IPS DF 6.9 (cell line): ENCODE measurements around the gene ELF4.

Source experiments
- DNase-seq: peaks from one replicate; pipeline ENCODE4 v3.0.0-alpha.2; 2013; ENCODE audit warnings: low read depth, low spot score
- H3K27ac ChIP-seq: one replicate; pipeline ENCODE4 v1.5.1; 2013; ENCODE audit warnings: low read length, control low read depth
- H3K27me3 ChIP-seq: 2 replicates; pipeline ENCODE4 v1.6.1; 2013; ENCODE audit warnings: mild to moderate bottlenecking, low read length; ENCODE audit not compliant: control insufficient read depth, insufficient read depth
- H3K36me3 ChIP-seq: 2 replicates; pipeline ENCODE4 v1.6.1; 2013; ENCODE audit warnings: low read length; ENCODE audit not compliant: control insufficient read depth, insufficient read depth
- H3K4me1 ChIP-seq: 2 replicates; pipeline ENCODE4 v1.6.1; 2013; ENCODE audit warnings: low read length; ENCODE audit not compliant: control insufficient read depth, insufficient read depth
- H3K4me3 ChIP-seq: 2 replicates; pipeline ENCODE4 v1.5.1; 2013; ENCODE audit warnings: mild to moderate bottlenecking, low read length
- H3K9me3 ChIP-seq: 2 replicates; pipeline ENCODE4 v1.6.1; 2013; ENCODE audit warnings: low read length, inconsistent platforms; ENCODE audit not compliant: control insufficient read depth, insufficient read depth
- WGBS: extraction: QIAGEN DNeasy Blood & Tissue Kit; methylation state at CpG from one replicate; pipeline ENCODE4 v1.1.7; 2013; ENCODE audit warnings: mixed read lengths, missing lambda C conversion rate; ENCODE audit not compliant: insufficient read length, insufficient coverage; 5-methylcytosine and 5-hydroxymethylcytosine counted together

The ELF4 gene

DNA sequence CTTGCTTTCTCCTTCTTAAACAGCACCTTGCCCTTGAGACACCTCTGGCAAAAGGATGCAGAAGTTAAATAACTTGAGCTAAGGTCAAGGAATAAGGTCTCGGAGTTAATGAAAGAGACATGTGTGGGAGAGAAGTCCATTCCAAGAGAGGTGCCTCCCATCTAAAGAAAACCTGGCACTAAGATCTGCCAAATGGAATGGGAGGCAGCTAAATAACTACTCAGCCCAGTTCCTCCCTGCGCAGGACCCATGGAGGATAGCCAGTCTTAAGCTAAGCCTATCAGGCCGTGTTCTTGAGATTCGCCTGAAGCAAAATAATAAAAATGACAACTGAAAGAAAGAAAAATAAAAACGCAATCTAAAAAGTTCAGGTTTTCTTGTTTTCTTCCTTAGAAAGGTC, 20.7 kb upstream of the ELF4 start:
- no CpG with 5 or more reads among the region's 5 CpGs for whole genome bisulfite sequencing
- Histone ChIP-seq H3K27ac (no peak overlapping the region), H3K9me3 (no peaks in the 10 kb centered on the region), H3K4me1 (no peaks in the 10 kb centered on the region), H3K36me3 (peaks cover 3% of the 10 kb centered on the region; the same call in 1 of the 2 replicates), H3K4me3 (no peak overlapping the region), H3K27me3 (no peaks in the 10 kb centered on the region)
- no peak for DNase-seq

DNA sequence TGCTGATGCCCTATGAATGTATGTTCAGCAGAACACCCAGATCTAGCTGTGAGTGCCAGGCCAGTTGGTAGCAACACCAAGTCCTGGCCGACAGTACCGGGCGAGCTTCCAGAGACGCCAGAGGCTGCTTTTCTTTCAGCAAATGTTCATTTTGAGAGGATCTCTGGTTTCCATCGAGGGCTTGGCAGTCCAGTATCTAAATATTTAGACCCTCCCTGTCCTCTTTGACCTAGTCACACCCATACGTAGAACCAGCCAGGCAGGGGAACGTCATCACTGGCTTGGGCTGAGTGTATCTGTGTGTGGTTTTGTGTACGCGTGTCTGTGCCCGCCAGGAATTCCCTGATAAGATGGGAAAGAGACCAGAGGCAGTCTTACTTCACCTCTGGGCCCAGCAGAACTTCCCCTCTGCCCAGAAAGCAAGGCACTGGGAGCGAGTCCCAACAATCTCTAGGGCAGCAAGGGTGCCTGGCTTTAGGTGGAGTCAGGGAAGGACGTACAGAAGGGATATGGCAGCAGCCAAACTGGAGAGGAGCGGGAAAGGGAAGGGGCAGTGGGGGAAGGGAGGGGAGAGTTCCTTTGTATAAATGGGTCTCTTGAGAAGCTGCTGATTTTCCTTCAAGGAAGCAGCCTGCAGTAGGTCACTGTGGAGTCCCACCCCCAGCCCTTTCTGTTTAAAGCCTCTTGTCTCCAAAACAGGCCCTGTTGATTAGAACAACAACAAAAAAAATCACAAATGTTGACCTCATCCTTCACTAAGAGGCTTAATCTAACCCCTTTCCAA, 15.0 kb upstream of the ELF4 start:
- no peak for DNase-seq
- no CpG with 5 or more reads among the region's 13 CpGs for WGBS
- H3K36me3 ChIP-seq: peaks cover 3% of the 10 kb centered on the region; the same call in 1 of the 2 replicates
- H3K27ac ChIP-seq: no peak overlapping the region
- H3K9me3 ChIP-seq: no peaks in the 10 kb centered on the region
- H3K27me3 ChIP-seq: no peaks in the 10 kb centered on the region
- H3K4me1 ChIP-seq: no peaks in the 10 kb centered on the region
- no peak overlapping the region for H3K4me3 ChIP-seq

DNA sequence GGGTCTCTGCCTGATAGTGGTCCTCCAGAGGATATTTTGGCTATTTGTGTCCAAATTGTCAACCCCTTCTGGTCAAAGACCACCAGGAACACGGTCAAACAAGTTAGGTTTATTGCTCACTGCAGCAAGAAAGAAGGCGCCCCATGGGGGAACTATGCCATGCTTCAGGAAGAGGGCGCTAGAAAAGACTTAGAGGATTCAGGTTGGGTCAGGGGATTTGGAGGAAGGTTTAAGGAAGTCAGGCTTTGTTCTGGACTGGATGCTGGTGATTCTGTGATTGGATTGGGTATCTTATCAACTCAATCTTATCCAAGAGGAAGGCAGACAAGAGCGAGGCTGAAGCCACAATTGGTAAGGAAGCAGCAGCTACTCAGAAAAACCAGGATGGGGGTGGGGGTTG, 14.3 kb upstream of the ELF4 start:
- WGBS: no CpG with 5 or more reads among the region's 4 CpGs
- no peaks in the 10 kb centered on the region for H3K4me1 ChIP-seq
- H3K36me3 ChIP-seq: peaks cover 1% of the 10 kb centered on the region; the same call in 1 of the 2 replicates
- no peaks in the 10 kb centered on the region for H3K27me3 ChIP-seq
- no peak overlapping the region for H3K4me3 ChIP-seq
- no peak for DNase-seq
- no peak overlapping the region for H3K27ac ChIP-seq
- no peaks in the 10 kb centered on the region for H3K9me3 ChIP-seq

GRCh38 chrX:130121505-130121800, 11.2 kb upstream of the ELF4 start:
- Histone ChIP-seq H3K4me3 (no peak overlapping the region), H3K9me3 (no peaks in the 10 kb centered on the region), H3K27ac (no peak overlapping the region), H3K4me1 (no peaks in the 10 kb centered on the region), H3K27me3 (no peaks in the 10 kb centered on the region), H3K36me3 (no peaks in the 10 kb centered on the region; the same call in 1 of the 2 replicates)
- no CpG with 5 or more reads among the region's 13 CpGs for WGBS
- DNase-seq: no peak

DNA sequence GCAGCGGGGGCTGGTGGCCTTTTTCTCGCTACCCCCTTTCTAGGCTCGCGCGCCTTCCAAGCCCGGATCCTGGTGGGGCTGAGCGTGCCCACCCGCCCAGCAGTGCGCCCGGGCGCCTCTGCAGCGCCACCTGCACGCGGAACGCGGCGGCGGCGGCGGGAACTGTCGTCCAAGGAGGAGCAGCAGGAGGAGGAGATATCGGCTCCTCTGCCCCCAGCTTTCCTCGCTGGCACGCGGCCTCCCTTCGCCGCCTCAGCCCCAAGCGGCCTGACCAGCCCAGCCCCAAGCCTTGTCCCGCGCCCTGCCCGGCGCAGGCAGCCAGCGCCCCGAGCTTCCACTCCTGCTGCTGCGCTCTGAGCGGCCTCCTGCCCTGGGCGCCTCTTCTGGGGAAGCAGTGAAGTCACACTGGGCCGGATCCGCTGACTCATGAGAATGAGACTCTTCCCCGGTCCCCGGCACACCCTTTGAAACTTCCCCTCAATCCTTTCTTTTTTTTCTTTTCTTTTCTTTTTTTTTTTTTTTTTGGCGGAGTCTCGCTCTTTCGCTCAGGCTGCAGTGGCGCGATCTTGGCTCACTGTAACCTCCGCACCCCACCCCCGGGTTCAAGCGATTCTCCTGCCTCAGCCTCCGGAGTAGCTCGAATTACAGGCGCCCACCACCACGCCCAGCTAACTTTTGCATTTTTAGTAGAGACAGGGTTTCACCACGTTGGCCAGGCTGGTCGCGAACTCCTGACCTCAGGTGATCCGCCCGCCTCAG, 10.6 kb upstream of the ELF4 start:
- Histone ChIP-seq H3K9me3 (no peaks in the 10 kb centered on the region), H3K27ac (no peak overlapping the region), H3K27me3 (no peaks in the 10 kb centered on the region), H3K4me3 (peak overlapping the region; percentile 32; the same call in 1 of the 2 replicates), H3K36me3 (no peaks in the 10 kb centered on the region), H3K4me1 (no peaks in the 10 kb centered on the region)
- no peak for DNase-seq
- WGBS: no CpG with 5 or more reads among the region's 58 CpGs

GRCh38 chrX:130120321-130120731, 10.0 kb upstream of the ELF4 start:
- no peaks in the 10 kb centered on the region for H3K4me1 ChIP-seq

DNA sequence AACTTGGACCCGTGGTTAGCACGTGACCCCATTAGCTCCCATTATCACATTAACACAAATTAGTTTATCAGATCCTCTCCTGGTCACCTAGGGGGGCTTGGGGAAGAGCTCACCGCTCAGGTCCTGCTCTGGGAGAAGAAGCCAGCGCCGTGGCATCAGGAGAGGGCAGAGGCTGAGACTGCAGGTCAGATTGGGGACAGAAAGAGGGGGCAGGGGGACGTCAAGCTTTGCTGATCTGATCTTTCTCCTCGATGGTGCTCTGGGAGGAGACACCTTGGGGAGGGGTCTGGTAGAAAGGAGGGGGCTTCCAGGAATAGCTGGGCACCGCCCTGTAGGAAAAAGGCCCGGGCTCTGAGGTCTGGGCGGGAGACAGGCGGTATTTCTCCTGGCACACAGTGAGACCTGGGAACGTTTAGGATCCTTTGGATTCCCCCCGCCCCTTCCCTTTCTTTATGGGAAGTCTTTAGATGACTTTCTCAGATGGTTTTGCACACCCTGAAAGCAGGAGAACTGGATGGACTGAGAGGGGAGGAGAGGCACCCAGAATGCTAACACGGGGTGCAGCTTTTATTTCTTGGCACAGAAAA, 9.1 kb upstream of the ELF4 start:
- Histone ChIP-seq H3K36me3 (no peaks in the 10 kb centered on the region), H3K4me1 (no peaks in the 10 kb centered on the region), H3K4me3 (no peak overlapping the region), H3K9me3 (no peaks in the 10 kb centered on the region), H3K27ac (no peak overlapping the region), H3K27me3 (no peaks in the 10 kb centered on the region)
- no CpG with 5 or more reads among the region's 14 CpGs for WGBS
- DNase-seq: no peak

More at GRCh38 chrX:130120321-130120731, 10.0 kb upstream of the ELF4 start:
- DNase-seq: no peak
- no CpG with 5 or more reads among the region's 28 CpGs for WGBS
- Histone ChIP-seq H3K27me3 (no peaks in the 10 kb centered on the region), H3K36me3 (no peaks in the 10 kb centered on the region), H3K27ac (no peak overlapping the region), H3K9me3 (no peaks in the 10 kb centered on the region), H3K4me3 (peak overlapping the region; percentile 32; the same call in 1 of the 2 replicates)

GRCh38 chrX:130118441-130119311, 8.4 kb upstream of the ELF4 start:
- Histone ChIP-seq H3K27ac (no peak overlapping the region), H3K4me3 (no peak overlapping the region), H3K36me3 (no peaks in the 10 kb centered on the region), H3K27me3 (no peaks in the 10 kb centered on the region), H3K4me1 (no peaks in the 10 kb centered on the region), H3K9me3 (no peaks in the 10 kb centered on the region)
- no CpG with 5 or more reads among the region's 21 CpGs for WGBS
- DNase-seq: no peak

GRCh38 chrX:130117166-130117565, 6.9 kb upstream of the ELF4 start:
- Histone ChIP-seq H3K27me3 (peaks cover 2% of the 10 kb centered on the region; the same call in 1 of the 2 replicates), H3K4me1 (no peaks in the 10 kb centered on the region), H3K36me3 (no peaks in the 10 kb centered on the region), H3K27ac (no peak overlapping the region), H3K9me3 (no peaks in the 10 kb centered on the region), H3K4me3 (no peak overlapping the region)
- WGBS: no CpG with 5 or more reads among the region's 7 CpGs
- no peak for DNase-seq
